ENCODE measurements around the gene ABLIM3.

The ABLIM3 gene

GRCh38 chr5:149166128-149166527 lies 24.8 kb downstream of the ABLIM3 start:
- ChIA-PET CTCF (interaction anchor here (2.8 kb wide), 1 partner anchor 24 kb away, joined by 9 read pairs; the partner anchor contains the start of gene ABLIM3), POLR2A (no interaction called here)
- DNase-seq (ENCODE audit: low read depth, low spot score), result no peak
- no peak overlapping the region for H3K4me3 ChIP-seq (ENCODE audit: low read depth, low read length)
- no peak for TF ChIP-seq CTCF (IDR thresholded peaks at IDR 0.05; ENCODE audit: insufficient read depth, low read length, missing control alignments)

GRCh38 chr5:149166591-149167100 lies 25.4 kb downstream of the ABLIM3 start:
- no peak overlapping the region for H3K4me3 ChIP-seq (ENCODE audit: low read depth, low read length)
- POLR2A ChIA-PET, result no interaction called here
- no peak for TF ChIP-seq CTCF (IDR thresholded peaks at IDR 0.05; ENCODE audit: insufficient read depth, low read length, missing control alignments)
- CTCF ChIA-PET, result interaction anchor here (1.2 to 2.3 kb wide), 3 partner anchors 9 to 41 kb away, joined by 3 to 10 read pairs (median 4); partner anchors contain the start of gene ABLIM3
- no peak for DNase-seq (ENCODE audit: low read depth, low spot score)

- ChIA-PET CTCF (interaction anchor here (0.9 to 2.4 kb wide), 7 partner anchors 10 to 69 kb away, joined by 3 to 10 read pairs (median 4); partner anchors contain the start of gene ABLIM3), POLR2A (no interaction called here)
- no peak for TF ChIP-seq CTCF (IDR thresholded peaks at IDR 0.05; ENCODE audit: insufficient read depth, low read length, missing control alignments)
- DNase-seq (ENCODE audit: low read depth, low spot score), result no peak
- H3K4me3 ChIP-seq (ENCODE audit: low read depth, low read length), result no peak overlapping the region
Measured at GRCh38 chr5:149168276-149168906, 27.1 kb downstream of the ABLIM3 start.

- no peak overlapping the region for H3K4me3 ChIP-seq (ENCODE audit: low read depth, low read length)
- CTCF ChIA-PET, result no interaction called here
- DNase-seq (ENCODE audit: low read depth, low spot score), result no peak
- TF ChIP-seq CTCF (IDR thresholded peaks at IDR 0.05; ENCODE audit: insufficient read depth, low read length, missing control alignments), result no peak
- POLR2A ChIA-PET, result no interaction called here
Measured at GRCh38 chr5:149170299-149170698, 29.0 kb downstream of the ABLIM3 start.

- ChIA-PET POLR2A (no interaction called here), CTCF (no interaction called here)
- TF ChIP-seq CTCF (IDR thresholded peaks at IDR 0.05; ENCODE audit: insufficient read depth, low read length, missing control alignments), result no peak
- H3K4me3 ChIP-seq (ENCODE audit: low read depth, low read length), result no peak overlapping the region
- DNase-seq (ENCODE audit: low read depth, low spot score), result no peak
Measured at GRCh38 chr5:149172261-149172660, 31.0 kb downstream of the ABLIM3 start.

- no peak overlapping the region for H3K4me3 ChIP-seq (ENCODE audit: low read depth, low read length)
- DNase-seq (ENCODE audit: low read depth, low spot score), result no peak
- POLR2A ChIA-PET, result no interaction called here
- TF ChIP-seq CTCF (IDR thresholded peaks at IDR 0.05; ENCODE audit: insufficient read depth, low read length, missing control alignments), result no peak
- CTCF ChIA-PET, result no interaction called here
Measured at GRCh38 chr5:149172709-149173505, 31.6 kb downstream of the ABLIM3 start.

Measured in AG04449 (cell line).